Sigmoid colon (tissue), 4 donors: Measurements from ENCODE around the gene TCF12.

Experiments used
- CTCF ChIP-seq, 4 experiments: fragments of 450-650 bp in 3 of 4; fragments of 200-600 bp in 1 of 4; IDR thresholded peaks; one replicate each; pipeline ENCODE4 v1.5.1; 2016 to 2019; ENCODE audit warnings: antibody characterized with exemption in 4 of 4, mild to moderate bottlenecking in 3 of 4, moderate library complexity in 2 of 4
- POLR2AphosphoS5 ChIP-seq, 4 donors: sonication (generic); formaldehyde crosslinking; IDR thresholded peaks; one replicate each; pipeline ENCODE4 v1.6.1; 2017; ENCODE audit warnings: antibody characterized with exemption in 4 of 4

- TF ChIP-seq CTCF (IDR thresholded peaks at IDR 0.05), result no peak
- no peak for TF ChIP-seq POLR2AphosphoS5 (IDR thresholded peaks at IDR 0.05)
Measured at GRCh38 chr15:57094321-57095257, 176.1 kb downstream of the TCF12 start.
